Rectal smooth muscle tissue (tissue), 1 donor: Measurements from ENCODE around the gene CBLB.

Source experiments
- H3K27ac ChIP-seq: one replicate; pipeline ENCODE4 v1.7.0; 2013; ENCODE audit warnings: low read depth, low read length, inconsistent platforms
- H3K27me3 ChIP-seq: one replicate; pipeline ENCODE4 v1.7.0; 2013; ENCODE audit warnings: low read length; ENCODE audit not compliant: control insufficient read depth, insufficient read depth
- H3K36me3 ChIP-seq: one replicate; pipeline ENCODE4 v1.7.0; 2013; ENCODE audit warnings: low read length; ENCODE audit not compliant: control insufficient read depth, insufficient read depth
- H3K4me1 ChIP-seq: one replicate; pipeline ENCODE4 v1.7.0; 2013; ENCODE audit warnings: low read length; ENCODE audit not compliant: control insufficient read depth, insufficient read depth
- H3K4me3 ChIP-seq: one replicate; pipeline ENCODE4 v1.7.0; 2013; ENCODE audit warnings: low read length
- H3K9ac ChIP-seq: one replicate; pipeline ENCODE4 v1.7.0; 2013; ENCODE audit warnings: low read length

CBLB gene

GRCh38 chr3:105676621-105677300 lies 192.1 kb downstream of the CBLB start:
- no peak overlapping the region for H3K4me3 ChIP-seq

GRCh38 chr3:105674437-105675065 lies 194.3 kb downstream of the CBLB start:
- H3K4me3 ChIP-seq, result no peak overlapping the region
- H3K27ac ChIP-seq, result no peak overlapping the region
- H3K27me3 ChIP-seq, result no peaks in the 10 kb centered on the region
- H3K9ac ChIP-seq, result no peak overlapping the region
- peaks cover 7% of the 10 kb centered on the region for H3K36me3 ChIP-seq
- H3K4me1 ChIP-seq, result no peaks in the 10 kb centered on the region

More at GRCh38 chr3:105676621-105677300, 192.1 kb downstream of the CBLB start:
- Histone ChIP-seq H3K4me1 (no peaks in the 10 kb centered on the region), H3K9ac (no peak overlapping the region), H3K27me3 (no peaks in the 10 kb centered on the region), H3K36me3 (peaks cover 7% of the 10 kb centered on the region), H3K27ac (no peak overlapping the region)

DNA sequence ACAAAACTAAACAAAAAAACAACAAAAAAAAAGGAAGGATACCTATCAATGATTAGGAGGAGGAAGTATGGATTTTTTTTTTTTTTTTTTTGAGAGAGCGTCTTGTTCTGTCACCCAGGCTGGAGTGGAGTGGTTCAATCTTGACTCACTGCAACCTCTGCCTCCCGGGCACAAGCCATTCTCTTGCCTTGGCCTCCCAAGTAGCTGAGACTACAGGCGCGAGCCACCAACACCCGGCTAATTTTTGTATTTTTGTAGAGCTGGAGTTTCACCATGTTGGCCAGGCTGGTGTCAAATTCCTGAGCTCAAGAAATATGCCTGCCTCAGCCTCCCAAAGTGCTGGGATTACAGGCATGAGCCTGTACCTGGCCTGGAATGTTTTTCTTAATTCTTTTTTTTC lies 195.8 kb downstream of the CBLB start:
- H3K4me1 ChIP-seq, result no peaks in the 10 kb centered on the region
- H3K36me3 ChIP-seq, result peaks cover 7% of the 10 kb centered on the region
- no peak overlapping the region for H3K4me3 ChIP-seq
- H3K9ac ChIP-seq, result no peak overlapping the region
- no peak overlapping the region for H3K27ac ChIP-seq
- no peaks in the 10 kb centered on the region for H3K27me3 ChIP-seq

DNA sequence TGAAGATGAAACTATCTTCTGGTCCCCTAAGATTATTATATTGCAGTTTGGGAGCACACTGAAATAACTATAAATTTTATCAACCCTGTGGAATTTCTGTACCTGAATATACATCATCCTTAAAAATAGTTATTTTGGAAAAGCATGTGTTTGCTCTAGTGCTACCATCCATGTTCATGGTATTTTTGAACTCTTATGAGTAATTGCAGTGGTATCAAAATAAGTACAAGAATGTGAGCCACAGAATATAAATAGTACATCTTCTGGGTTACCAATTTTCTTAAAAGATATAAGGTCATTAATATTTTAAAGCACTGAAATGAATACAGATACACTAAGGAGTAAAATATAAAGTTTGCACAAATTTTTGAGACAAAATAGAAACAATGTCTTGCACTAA lies 206.5 kb downstream of the CBLB start:
- Histone ChIP-seq H3K36me3 (no peaks in the 10 kb centered on the region), H3K4me1 (no peaks in the 10 kb centered on the region), H3K9ac (no peak overlapping the region), H3K4me3 (no peak overlapping the region), H3K27me3 (no peaks in the 10 kb centered on the region), H3K27ac (no peak overlapping the region)

DNA sequence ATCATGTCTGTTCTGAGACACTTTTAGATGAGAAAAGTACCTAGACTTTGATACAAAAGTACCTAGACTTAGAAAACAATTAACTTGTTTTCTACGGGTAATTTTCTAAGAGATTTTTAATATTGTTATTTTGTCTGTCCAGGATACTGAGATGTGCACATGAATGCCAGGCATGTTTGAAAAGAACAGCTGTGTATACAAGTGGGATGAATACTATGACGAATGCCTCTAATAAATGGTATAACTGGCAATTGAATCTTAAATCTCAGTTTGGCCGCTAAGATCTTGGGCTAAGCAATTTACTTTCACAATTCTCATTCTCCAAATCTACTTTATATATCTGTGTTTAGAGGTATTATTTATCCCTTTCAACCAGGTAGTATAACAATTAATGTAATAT lies 207.4 kb downstream of the CBLB start:
- Histone ChIP-seq H3K9ac (no peak overlapping the region), H3K36me3 (no peaks in the 10 kb centered on the region), H3K4me1 (no peaks in the 10 kb centered on the region), H3K4me3 (no peak overlapping the region), H3K27me3 (no peaks in the 10 kb centered on the region), H3K27ac (no peak overlapping the region)

DNA sequence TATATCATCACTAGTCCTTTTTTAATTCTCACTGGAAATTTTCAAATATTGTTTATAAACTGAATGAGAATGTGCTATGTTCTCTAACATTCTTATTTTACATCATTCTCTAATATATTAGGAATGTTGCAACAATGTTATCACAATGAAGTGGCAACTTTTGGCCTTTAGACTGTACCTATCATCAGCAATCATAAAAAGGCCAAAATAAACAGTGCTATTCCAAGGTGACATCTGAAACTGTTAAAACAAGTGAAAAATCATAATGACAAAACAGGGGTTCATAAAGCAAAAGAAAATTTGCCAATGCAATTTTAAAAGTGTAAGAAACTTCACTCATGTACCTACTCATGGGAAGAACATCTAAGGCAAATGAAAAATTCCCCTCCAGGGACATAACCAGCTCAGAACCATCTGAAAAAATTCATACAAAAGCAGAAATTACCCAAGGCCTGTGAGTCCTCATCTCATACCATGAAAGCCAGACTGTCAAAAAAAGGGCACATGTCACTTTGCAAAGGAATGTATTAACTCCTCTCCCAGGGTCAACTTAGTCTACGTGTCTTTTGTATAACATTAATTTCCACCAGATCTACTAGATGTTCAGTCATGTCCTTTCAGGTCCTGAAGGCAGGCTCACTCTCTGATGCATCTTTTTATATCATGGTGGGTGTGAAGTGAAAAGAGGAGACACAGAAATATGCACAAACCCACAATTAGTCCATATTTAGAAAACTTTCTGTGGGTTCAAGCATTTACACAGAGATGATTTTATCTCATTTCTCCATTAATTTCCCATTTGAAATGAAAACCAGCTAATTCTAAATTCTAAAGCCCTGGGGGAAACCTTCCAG lies 211.9 kb downstream of the CBLB start:
- no peak overlapping the region for H3K9ac ChIP-seq
- H3K36me3 ChIP-seq, result no peaks in the 10 kb centered on the region
- H3K27me3 ChIP-seq, result no peaks in the 10 kb centered on the region
- no peak overlapping the region for H3K27ac ChIP-seq
- no peaks in the 10 kb centered on the region for H3K4me1 ChIP-seq
- no peak overlapping the region for H3K4me3 ChIP-seq

DNA sequence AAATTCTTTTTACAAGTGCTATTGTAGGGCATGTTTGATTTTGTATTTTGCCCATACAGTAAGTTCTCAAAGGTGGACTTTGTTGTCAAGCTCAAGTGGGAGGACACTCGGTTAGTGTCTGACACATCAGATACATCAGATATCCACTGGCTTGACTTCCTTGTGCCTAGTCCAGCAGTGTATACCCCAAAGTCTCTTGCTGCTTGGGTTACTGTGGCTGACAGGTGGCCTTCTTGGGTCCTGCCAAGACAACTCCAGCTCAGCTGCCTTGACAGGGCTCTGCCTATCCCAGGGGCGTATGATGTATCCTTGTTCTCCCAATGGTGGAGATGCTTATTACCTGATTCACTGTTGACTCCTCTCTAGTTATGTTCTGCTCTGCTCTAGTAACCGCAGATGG lies 214.9 kb downstream of the CBLB start:
- no peaks in the 10 kb centered on the region for H3K36me3 ChIP-seq
- no peaks in the 10 kb centered on the region for H3K4me1 ChIP-seq
- no peak overlapping the region for H3K9ac ChIP-seq
- no peaks in the 10 kb centered on the region for H3K27me3 ChIP-seq
- no peak overlapping the region for H3K4me3 ChIP-seq
- H3K27ac ChIP-seq, result no peak overlapping the region

- H3K36me3 ChIP-seq, result no peaks in the 10 kb centered on the region
- no peaks in the 10 kb centered on the region for H3K4me1 ChIP-seq
- H3K27me3 ChIP-seq, result no peaks in the 10 kb centered on the region
- no peak overlapping the region for H3K27ac ChIP-seq
- no peak overlapping the region for H3K4me3 ChIP-seq
- no peak overlapping the region for H3K9ac ChIP-seq
These were observed 215.6 kb downstream of the CBLB start for GRCh38 chr3:105653166-105653565.

DNA sequence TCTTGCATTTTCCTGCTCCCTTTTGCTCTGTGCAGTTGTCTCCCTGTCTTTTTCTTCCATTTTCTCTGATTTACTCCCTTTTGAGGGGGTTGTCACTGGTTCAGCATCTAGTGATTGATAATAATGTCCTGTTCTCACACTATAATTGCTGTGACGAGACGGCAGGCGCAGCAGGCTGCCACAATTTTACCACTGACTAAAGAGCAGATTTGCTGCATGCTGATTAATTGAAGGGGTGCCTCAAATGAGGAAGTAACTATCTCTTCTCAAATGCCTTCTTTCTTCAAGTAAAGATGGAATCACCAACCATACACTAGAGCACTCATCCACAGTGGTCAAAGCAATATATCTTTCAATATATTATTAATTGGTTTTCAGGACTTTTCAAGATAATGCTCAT lies 219.3 kb downstream of the CBLB start:
- no peak overlapping the region for H3K4me3 ChIP-seq
- no peak overlapping the region for H3K9ac ChIP-seq
- no peaks in the 10 kb centered on the region for H3K27me3 ChIP-seq
- no peak overlapping the region for H3K27ac ChIP-seq
- H3K36me3 ChIP-seq, result no peaks in the 10 kb centered on the region
- no peaks in the 10 kb centered on the region for H3K4me1 ChIP-seq

DNA sequence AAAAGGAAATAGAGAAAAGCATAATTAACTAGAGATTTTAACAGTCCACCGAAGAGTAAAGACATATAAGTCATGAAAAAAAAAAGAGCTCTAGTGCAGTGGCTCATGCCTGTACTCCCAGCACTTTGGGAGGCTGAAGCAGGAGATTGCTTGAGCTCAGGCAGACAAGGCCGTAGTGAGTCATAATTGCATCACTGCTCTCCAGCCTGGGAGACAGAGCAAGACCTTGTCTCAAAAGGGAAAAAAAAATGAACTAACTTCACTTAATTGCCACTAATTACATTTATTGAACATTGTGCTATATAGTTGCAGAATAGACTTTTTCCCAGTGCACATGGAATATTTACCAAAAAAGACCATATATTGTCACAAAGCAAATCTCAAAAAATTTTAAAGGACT lies 221.8 kb downstream of the CBLB start:
- H3K4me1 ChIP-seq, result no peaks in the 10 kb centered on the region
- H3K27me3 ChIP-seq, result no peaks in the 10 kb centered on the region
- no peaks in the 10 kb centered on the region for H3K36me3 ChIP-seq
- H3K27ac ChIP-seq, result no peak overlapping the region
- no peak overlapping the region for H3K9ac ChIP-seq
- H3K4me3 ChIP-seq, result no peak overlapping the region

DNA sequence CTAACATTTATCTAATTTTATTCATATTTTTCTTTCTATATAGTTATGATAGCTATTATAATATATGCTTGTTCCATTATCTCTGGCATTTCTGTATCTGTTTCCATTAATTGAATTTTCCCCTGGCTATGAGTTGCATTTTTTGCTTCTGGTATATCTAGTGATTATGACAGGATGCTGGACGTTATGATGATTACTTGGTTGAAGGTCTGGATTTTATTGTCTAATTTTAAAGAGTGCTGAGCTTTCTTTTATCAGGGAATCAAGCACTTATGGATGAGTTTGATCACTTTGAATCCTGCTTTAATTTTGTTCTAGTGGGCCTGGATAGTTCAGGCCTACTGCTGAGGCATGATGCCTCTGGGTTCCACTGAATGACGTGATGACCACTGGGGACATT lies 229.7 kb downstream of the CBLB start:
- no peak overlapping the region for H3K4me3 ChIP-seq
- no peaks in the 10 kb centered on the region for H3K36me3 ChIP-seq
- no peaks in the 10 kb centered on the region for H3K27me3 ChIP-seq
- no peaks in the 10 kb centered on the region for H3K4me1 ChIP-seq
- H3K9ac ChIP-seq, result no peak overlapping the region
- H3K27ac ChIP-seq, result no peak overlapping the region

DNA sequence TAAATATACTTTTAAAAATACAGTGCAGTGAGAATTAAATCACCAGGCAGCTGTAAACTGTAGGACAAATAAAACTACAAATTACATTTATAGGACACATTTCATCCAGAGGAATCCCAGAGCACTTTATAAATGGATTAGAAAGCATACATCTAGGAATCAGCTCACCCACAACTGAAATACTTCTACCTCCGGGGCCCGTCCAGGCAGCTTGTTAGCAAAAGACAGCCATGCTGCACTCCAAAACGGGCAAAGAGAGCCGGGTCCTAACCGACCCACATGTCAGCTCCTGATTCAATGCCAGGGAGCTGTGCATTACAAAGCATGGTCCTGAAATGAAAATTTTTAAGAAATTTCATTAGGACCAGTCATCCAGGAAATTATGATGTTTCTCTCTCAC lies 234.1 kb downstream of the CBLB start:
- H3K27ac ChIP-seq, result no peak overlapping the region
- H3K9ac ChIP-seq, result no peak overlapping the region
- no peaks in the 10 kb centered on the region for H3K27me3 ChIP-seq
- H3K4me1 ChIP-seq, result no peaks in the 10 kb centered on the region
- H3K36me3 ChIP-seq, result no peaks in the 10 kb centered on the region
- H3K4me3 ChIP-seq, result no peak overlapping the region
